ENCODE data around the gene DEK. TPM values are rescaled to one million over a fixed set of nuclear protein-coding genes. Genes with fewer than 3 reads are reported as not detected.

The DEK gene
- polyA plus RNA-seq, 1 donor (not counting 4 experiments of a cell fraction or from before 2014, with no cell fraction given): 45.0 TPM

GRCh38 chr6:18264923-18265377 is 620 bp upstream of the DEK start:
- peaks cover 6% of the 10 kb centered on the region for H4K20me1 ChIP-seq (ENCODE audit: control insufficient read depth, extremely low read depth, insufficient read depth, low read length)
- no peaks in the 10 kb centered on the region for H3K27me3 ChIP-seq (ENCODE audit: control insufficient read depth, extremely low read depth, insufficient read depth, low read length)
- peaks cover 0 to under 1% of the 10 kb centered on the region in 2 experiments for H3K36me3 ChIP-seq (ENCODE audit: control insufficient read depth in 2 of 2, extremely low read depth in 1 of 2, insufficient read depth in 2 of 2, low read length in 2 of 2)
- H3K79me2 ChIP-seq (ENCODE audit: control insufficient read depth, insufficient read depth, low read length): peaks cover 41% of the 10 kb centered on the region
- DNase-seq (ENCODE audit: low read depth, low spot score): no peak
- FAIRE-seq: no peak
- peaks cover 44% of the 10 kb centered on the region for H3K4me1 ChIP-seq (ENCODE audit: control insufficient read depth, extremely low read depth, insufficient read depth, low read length)
- H3K27ac ChIP-seq (ENCODE audit: control insufficient read depth, insufficient read depth, low read length): peak overlapping the region; percentile 90
- peak overlapping the region; percentile 95 for H3K9ac ChIP-seq (ENCODE audit: control insufficient read depth, extremely low read depth, insufficient read depth, low read length)
- peaks cover 2% of the 10 kb centered on the region for H3K9me3 ChIP-seq (ENCODE audit: control insufficient read depth, low read depth, low read length)
- H3K4me2 ChIP-seq (ENCODE audit: control insufficient read depth, extremely low read depth, insufficient read depth, low read depth, low read length): peak overlapping the region; percentile 93
- peak overlapping the region; percentile 70 to 95 (median 77) for H3K4me3 ChIP-seq (ENCODE audit: control insufficient read depth in 2 of 3, extremely low read depth in 1 of 3, insufficient read depth in 2 of 3, low read depth in 1 of 3, low read length in 3 of 3)
- no peak for TF ChIP-seq EZH2 (IDR thresholded peaks at IDR 0.05; ENCODE audit: low read length)
- TF ChIP-seq, protein P1, sequence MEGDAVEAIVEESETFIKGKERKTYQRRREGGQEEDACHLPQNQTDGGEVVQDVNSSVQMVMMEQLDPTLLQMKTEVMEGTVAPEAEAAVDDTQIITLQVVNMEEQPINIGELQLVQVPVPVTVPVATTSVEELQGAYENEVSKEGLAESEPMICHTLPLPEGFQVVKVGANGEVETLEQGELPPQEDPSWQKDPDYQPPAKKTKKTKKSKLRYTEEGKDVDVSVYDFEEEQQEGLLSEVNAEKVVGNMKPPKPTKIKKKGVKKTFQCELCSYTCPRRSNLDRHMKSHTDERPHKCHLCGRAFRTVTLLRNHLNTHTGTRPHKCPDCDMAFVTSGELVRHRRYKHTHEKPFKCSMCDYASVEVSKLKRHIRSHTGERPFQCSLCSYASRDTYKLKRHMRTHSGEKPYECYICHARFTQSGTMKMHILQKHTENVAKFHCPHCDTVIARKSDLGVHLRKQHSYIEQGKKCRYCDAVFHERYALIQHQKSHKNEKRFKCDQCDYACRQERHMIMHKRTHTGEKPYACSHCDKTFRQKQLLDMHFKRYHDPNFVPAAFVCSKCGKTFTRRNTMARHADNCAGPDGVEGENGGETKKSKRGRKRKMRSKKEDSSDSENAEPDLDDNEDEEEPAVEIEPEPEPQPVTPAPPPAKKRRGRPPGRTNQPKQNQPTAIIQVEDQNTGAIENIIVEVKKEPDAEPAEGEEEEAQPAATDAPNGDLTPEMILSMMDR (optimal IDR thresholded peaks at IDR 0.05 in 1 of 3, IDR thresholded peaks at IDR 0.05 in 1 of 3, conservative IDR thresholded peaks at IDR 0.05 in 1 of 3; ENCODE audit: extremely low read depth in 1 of 3, insufficient read depth in 2 of 3, low read length in 3 of 3): no peak
- peak overlapping the region; percentile 89 for H2AFZ ChIP-seq (ENCODE audit: control insufficient read depth, low read length)
- H3K9me1 ChIP-seq (ENCODE audit: control insufficient read depth, extremely low read depth, insufficient read depth, low read length): peaks cover 2% of the 10 kb centered on the region
- dilution Hi-C loops (cut with MboI; ENCODE audit: extremely low pct_ligation_motif_present, low sequenced_read_pairs): no loop called here

DNA sequence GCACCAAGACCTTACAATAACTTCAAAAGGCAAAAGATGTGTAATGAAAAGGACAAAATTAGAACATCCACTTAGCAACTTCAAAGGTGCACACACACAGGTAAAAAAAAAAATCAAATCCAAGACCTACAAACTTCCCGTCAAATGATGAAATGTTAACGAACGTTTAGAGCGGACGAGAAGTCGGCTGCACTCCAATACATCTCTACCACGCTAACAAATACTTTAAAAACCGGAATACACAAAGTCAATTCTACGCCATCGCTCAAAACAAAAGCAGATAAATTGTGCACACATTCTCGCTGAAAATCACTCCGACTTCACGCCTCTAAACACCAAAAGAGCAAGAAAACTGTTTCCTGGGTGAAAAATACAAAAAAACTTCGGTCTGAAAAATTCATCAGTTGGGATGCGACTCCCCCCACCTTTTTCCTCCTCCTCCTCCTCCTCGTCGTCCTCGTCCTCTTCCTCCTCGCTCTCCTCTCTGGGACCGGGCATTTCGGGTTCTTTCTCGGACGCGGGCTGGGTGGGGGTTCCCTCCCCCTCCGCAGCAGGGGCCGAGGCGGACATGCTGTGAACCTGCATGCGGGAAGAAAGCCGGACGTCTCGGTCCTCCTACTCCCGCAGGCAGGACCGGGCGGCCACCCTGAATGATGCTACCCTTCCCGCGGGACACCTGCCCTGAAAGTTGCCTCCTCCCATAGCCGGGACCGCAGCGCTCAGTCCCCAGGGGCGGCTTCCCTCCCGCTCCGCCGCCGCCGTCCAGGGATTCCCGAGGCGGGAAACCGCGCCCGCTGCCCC is 712 bp downstream of the DEK start:
- Histone ChIP-seq H4K20me1 (ENCODE audit: control insufficient read depth, extremely low read depth, insufficient read depth, low read length) (peaks cover 10% of the 10 kb centered on the region), H3K9me3 (ENCODE audit: control insufficient read depth, low read depth, low read length) (peaks cover 2% of the 10 kb centered on the region), H3K9ac (ENCODE audit: control insufficient read depth, extremely low read depth, insufficient read depth, low read length) (peak overlapping the region; percentile 95), H3K36me3 (ENCODE audit: control insufficient read depth in 2 of 2, extremely low read depth in 1 of 2, insufficient read depth in 2 of 2, low read length in 2 of 2) (peaks cover 0 to 6% of the 10 kb centered on the region in 2 experiments), H3K27me3 (ENCODE audit: control insufficient read depth, extremely low read depth, insufficient read depth, low read length) (no peaks in the 10 kb centered on the region), H3K27ac (ENCODE audit: control insufficient read depth, insufficient read depth, low read length) (peak overlapping the region; percentile 90), H3K9me1 (ENCODE audit: control insufficient read depth, extremely low read depth, insufficient read depth, low read length) (peaks cover 2% of the 10 kb centered on the region), H3K4me3 (ENCODE audit: control insufficient read depth in 2 of 3, extremely low read depth in 1 of 3, insufficient read depth in 2 of 3, low read depth in 1 of 3, low read length in 3 of 3) (peak overlapping the region; percentile 77 to 98 (median 95)), H3K4me2 (ENCODE audit: control insufficient read depth, extremely low read depth, insufficient read depth, low read depth, low read length) (peak overlapping the region; percentile 100), H3K4me1 (ENCODE audit: control insufficient read depth, extremely low read depth, insufficient read depth, low read length) (peaks cover 41% of the 10 kb centered on the region), H2AFZ (ENCODE audit: control insufficient read depth, low read length) (peak overlapping the region; percentile 71), H3K79me2 (ENCODE audit: control insufficient read depth, insufficient read depth, low read length) (peaks cover 53% of the 10 kb centered on the region)
- DNase-seq (ENCODE audit: low read depth, low spot score) (no peak), FAIRE-seq (no peak)
- dilution Hi-C loops (cut with MboI; ENCODE audit: extremely low pct_ligation_motif_present, low sequenced_read_pairs): no loop called here
- TF ChIP-seq, protein P1 (optimal IDR thresholded peaks at IDR 0.05 in 1 of 3, IDR thresholded peaks at IDR 0.05 in 1 of 3, conservative IDR thresholded peaks at IDR 0.05 in 1 of 3; ENCODE audit: extremely low read depth in 1 of 3, insufficient read depth in 2 of 3, low read length in 3 of 3): no peak
- no peak for TF ChIP-seq EZH2 (IDR thresholded peaks at IDR 0.05; ENCODE audit: low read length)

All from keratinocyte (primary cell).